Measurements from ENCODE around the gene ERC1. TPM values are rescaled to one million over a fixed set of nuclear protein-coding genes. Genes with fewer than 3 reads are reported as not detected.

ERC1 gene
- total and polyA plus RNA-seq, 9 of the 15 experiments (the other 6 are each of a cell fraction or from before 2014, with no cell fraction given), result 0.74 to 11.8 (median 4.8) TPM

GRCh38 chr12:981176-981828 is 9.7 kb upstream of the ERC1 start:
- no peak for FAIRE-seq
- H2AFZ ChIP-seq (ENCODE audit: low read depth, low read length), result no peak overlapping the region
- H4K20me1 ChIP-seq (replicated peaks; ENCODE audit: control insufficient read depth, insufficient read depth, low read length), result no peaks in the 10 kb centered on the region
- BruUV-seq (replicated peaks), result no TSS peak
- no peak overlapping the region for H3K9ac ChIP-seq (ENCODE audit: insufficient read depth in 1 of 2, low read depth in 2 of 2, low read length in 2 of 2)
- TF ChIP-seq NFE2L1 (tag; IDR thresholded peaks at IDR 0.05; ENCODE audit: borderline replicate concordance, low read depth), result no peak
- no peak for TF ChIP-seq CREB3 (tag; conservative IDR thresholded peaks at IDR 0.05; ENCODE audit: low read depth)
- TF ChIP-seq POLR2AphosphoS5 (IDR thresholded peaks at IDR 0.05; ENCODE audit: control insufficient read depth, insufficient read depth, low read depth, low read length), result no peak
- TF ChIP-seq JUND (IDR thresholded peaks at IDR 0.05; ENCODE audit: borderline replicate concordance, low read depth, low read length), result no peak
- TF ChIP-seq JUND (tag; IDR thresholded peaks at IDR 0.05; ENCODE audit: borderline replicate concordance, low read depth, low read length), result no peak
- TF ChIP-seq FOXK1 (CRISPR knock-in tag; IDR thresholded peaks at IDR 0.05; ENCODE audit: borderline replicate concordance), result no peak
- no peak for TF ChIP-seq NFRKB (IDR thresholded peaks at IDR 0.05; ENCODE audit: low read depth)
- no peak for TF ChIP-seq U2AF1 (optimal IDR thresholded peaks at IDR 0.05; ENCODE audit: low read depth, low read length)
- TF ChIP-seq KDM1A (IDR thresholded peaks at IDR 0.05), result no peak
- no peak for TF ChIP-seq CHD1 (IDR thresholded peaks at IDR 0.05; ENCODE audit: low read length)
- TF ChIP-seq GTF3C2 (IDR thresholded peaks at IDR 0.05; ENCODE audit: borderline replicate concordance, extremely low read depth, insufficient read length), result no peak
- no peaks in the 10 kb centered on the region for H3K9me1 ChIP-seq (ENCODE audit: control insufficient read depth, insufficient read depth, low read length)
- POLR2A ChIA-PET, result interaction anchor here (0.7 to 1.3 kb wide), 2 partner anchors 13 to 159 kb away, joined by 3 to 4 read pairs; no protein-coding TSS in a partner anchor
- H3K79me2 ChIP-seq (ENCODE audit: control insufficient read depth, insufficient read depth, low read length), result no peaks in the 10 kb centered on the region
- H3K9me3 ChIP-seq (replicated peaks; ENCODE audit: control insufficient read depth, insufficient read depth, low read depth, low read length), result no peaks in the 10 kb centered on the region
- CTCF ChIA-PET (ENCODE audit: low intra/inter-chr PET ratio), result no interaction called here
- H3K27ac ChIP-seq (ENCODE audit: extremely low read depth, low read depth, low read length), result no peak overlapping the region
- WGBS (ENCODE audit: insufficient coverage, low coverage, missing lambda C conversion rate), result 91% methylated on average over 6 of the region's 8 CpGs
- no peaks in the 10 kb centered on the region for H3K27me3 ChIP-seq (ENCODE audit: control insufficient read depth in 2 of 2, insufficient read depth in 2 of 2, low read length in 2 of 2)
- H3K4me3 ChIP-seq, result no peak overlapping the region
- no peak for ATAC-seq
- no peak for DNase-seq (ENCODE audit: extremely low read depth in 1 of 4, low spot score in 3 of 4)
- H3K4me2 ChIP-seq (ENCODE audit: insufficient read depth, low read length), result no peak overlapping the region
- in situ Hi-C loops (cut with MboI), result no loop called here
- H3K4me1 ChIP-seq (replicated peaks in 1 of 2; ENCODE audit: control insufficient read depth in 2 of 2, insufficient read depth in 2 of 2, low read length in 2 of 2), result peaks cover 0 to 7% of the 10 kb centered on the region in 2 experiments; a peak in 3 of 5 replicates
- H3K36me3 ChIP-seq (ENCODE audit: control insufficient read depth, insufficient read depth, low read length), result no peaks in the 10 kb centered on the region
- intact Hi-C loops (cut with micrococcal nuclease), result no loop called here

Measured in K562 (cell line).